K562 (cell line): ENCODE measurements around the gene SYTL4.

ENCODE experiments used
- MCM3 ChIP-seq: fragments of 450-650 bp; IDR thresholded peaks from 2 replicates; pipeline ENCODE4 v1.6.1; 2016
- MXI1 ChIP-seq: IDR thresholded peaks from 2 replicates; pipeline ENCODE4 v1.6.1; 2011; ENCODE audit warnings: low read depth, mild to moderate bottlenecking, improper control_type of control experiment, low read length
- MYNN ChIP-seq, 2 experiments: sonication (generic); formaldehyde crosslinking in 1 of 2; IDR thresholded peaks; 2 replicates each; pipeline versions ENCODE4 v1.5.0 to v1.6.1; 2016 to 2020; ENCODE audit warnings: antibody characterized with exemption in 1 of 2, missing genetic modification reagents in 1 of 2
- PHB2 ChIP-seq: fragments of 450-650 bp; IDR thresholded peaks from 2 replicates; pipeline ENCODE4 v1.6.1; 2017; ENCODE audit warnings: low read depth
- POLR2A ChIP-seq: fragments of 450-650 bp; conservative IDR thresholded peaks from 2 replicates; pipeline ENCODE4 v1.6.1; 2016
- TBL1XR1 ChIP-seq, 2 experiments: IDR thresholded peaks; 2 replicates each; pipeline ENCODE4 v1.6.1; 2012; ENCODE audit warnings: improper control_type of control experiment in 2 of 2, low read length in 2 of 2, mild to moderate bottlenecking in 1 of 2

DNA sequence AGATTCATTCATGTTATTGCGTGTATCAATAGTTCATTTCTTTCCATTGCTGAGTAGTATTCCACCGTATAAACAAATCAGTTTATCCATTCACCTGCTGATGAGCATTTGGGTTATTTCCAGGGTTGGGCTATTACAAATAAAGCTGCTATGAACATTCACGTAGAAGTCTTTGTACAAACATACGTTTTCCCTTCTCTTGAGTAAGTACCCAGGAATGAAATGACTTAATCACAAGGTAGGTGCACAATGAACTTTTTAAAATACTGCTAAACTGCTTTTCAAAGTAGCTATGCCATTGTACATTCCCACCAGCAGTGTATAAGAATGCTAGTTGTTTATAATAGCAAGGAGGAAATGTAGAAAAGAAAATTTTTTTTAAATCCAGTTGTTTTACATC is 35.9 kb downstream of the SYTL4 start:
- TF ChIP-seq MCM3: no peak
- TF ChIP-seq MXI1: no peak
- no peak for TF ChIP-seq MYNN (IDR thresholded peaks at IDR 0.05)
- no peak for TF ChIP-seq MYNN (CRISPR knock-in tag; IDR thresholded peaks at IDR 0.05)
- no peak for TF ChIP-seq POLR2A
- no peak for TF ChIP-seq TBL1XR1 (IDR thresholded peaks at IDR 0.05; ENCODE audit: low read length in 2 of 2)
- no peak for TF ChIP-seq PHB2
